HEK293 (cell line): ENCODE measurements around the gene CCDC38.

Experiments
- CTCF ChIA-PET: fragments of 350-600 bp; formaldehyde crosslinking; extraction: SDS; loops from one replicate; lab custom pipeline; 2021; ENCODE audit warnings: antibody characterized with exemption; lab: Yijun Ruan, JAX
- POLR2A ChIA-PET: fragments of 300-600 bp; formaldehyde crosslinking; extraction: SDS; loops from one replicate; lab custom pipeline; 2020; ENCODE audit warnings: antibody characterized with exemption, inconsistent platforms; lab: Yijun Ruan, JAX
- H3K27ac ChIP-seq: fragments of 200-500 bp; sonication (Bioruptor generic); 2 replicates; pipeline ENCODE4 v1.5.1; 2014; ENCODE audit warnings: low read depth, low read length, control low read depth, inconsistent platforms; ENCODE audit errors: extremely low read depth
- H3K36me3 ChIP-seq, 2 experiments: fragments of 200-500 bp in 1 of 2; sonication (Bioruptor generic) in 1 of 2; 1 replicate in 1 of 2; 2 replicates in 1 of 2; pipeline ENCODE4 v1.5.1; 2014 to 2017; ENCODE audit warnings: inconsistent platforms in 2 of 2, low read length in 2 of 2; ENCODE audit not compliant: control insufficient read depth in 2 of 2, insufficient read depth in 1 of 2
- H3K4me1 ChIP-seq: fragments of 200-500 bp; sonication (Bioruptor generic); 2 replicates; pipeline ENCODE4 v1.5.1; 2014; ENCODE audit warnings: mild to moderate bottlenecking, low read length, inconsistent platforms; ENCODE audit not compliant: control insufficient read depth, insufficient read depth
- H3K4me3 ChIP-seq: 2 replicates; pipeline ENCODE4 v1.5.1; 2011; ENCODE audit warnings: low read depth, mild to moderate bottlenecking, control low read depth, low read length, moderate library complexity
- H3K9me3 ChIP-seq: fragments of 200-500 bp; sonication (Bioruptor generic); 2 replicates; pipeline ENCODE4 v1.5.1; 2014; ENCODE audit warnings: low read depth, low read length, inconsistent platforms; ENCODE audit not compliant: control insufficient read depth, insufficient read depth
- KLF16 ChIP-seq: fragments of 450-650 bp; formaldehyde crosslinking; IDR thresholded peaks from 2 replicates; pipeline ENCODE4 v1.5.1; 2017; ENCODE audit warnings: missing biosample characterization, missing genetic modification characterization
- OSR2 ChIP-seq: fragments of 450-650 bp; formaldehyde crosslinking; IDR thresholded peaks from 2 replicates; pipeline ENCODE4 v1.5.1; 2016; ENCODE audit warnings: missing biosample characterization, missing genetic modification characterization
- SCRT2 ChIP-seq: fragments of 450-650 bp; formaldehyde crosslinking; IDR thresholded peaks from 2 replicates; pipeline ENCODE4 v1.5.1; 2016; ENCODE audit warnings: missing biosample characterization, missing genetic modification characterization
- SP7 ChIP-seq: fragments of 450-650 bp; formaldehyde crosslinking; IDR thresholded peaks from 2 replicates; pipeline ENCODE4 v1.5.1; 2016; ENCODE audit warnings: missing biosample characterization, missing genetic modification characterization
- ZBTB17 ChIP-seq: fragments of 450-650 bp; formaldehyde crosslinking; IDR thresholded peaks from 2 replicates; pipeline ENCODE4 v1.5.1; 2016; ENCODE audit warnings: missing biosample characterization, missing genetic modification characterization
- ZNF114 ChIP-seq: fragments of 450-650 bp; formaldehyde crosslinking; IDR thresholded peaks from 2 replicates; pipeline ENCODE4 v1.5.0; 2017; ENCODE audit warnings: missing biosample characterization, missing genetic modification characterization
- ZNF211 ChIP-seq: fragments of 450-650 bp; formaldehyde crosslinking; IDR thresholded peaks from 2 replicates; pipeline ENCODE4 v1.5.1; 2016; ENCODE audit warnings: low read depth, missing biosample characterization, missing genetic modification characterization
- ZNF24 ChIP-seq: fragments of 450-650 bp; formaldehyde crosslinking; IDR thresholded peaks from 2 replicates; pipeline ENCODE4 v1.5.1; 2016; ENCODE audit warnings: missing biosample characterization, missing genetic modification characterization
- ZNF37A ChIP-seq: fragments of 450-650 bp; IDR thresholded peaks from 2 replicates; pipeline ENCODE4 v1.5.1; 2018; ENCODE audit warnings: missing biosample characterization, missing genetic modification characterization
- ZNF521 ChIP-seq: fragments of 450-650 bp; formaldehyde crosslinking; IDR thresholded peaks from 2 replicates; pipeline ENCODE4 v1.5.1; 2017; ENCODE audit warnings: missing biosample characterization, mild to moderate bottlenecking, missing genetic modification characterization
- ZNF549 ChIP-seq: fragments of 450-650 bp; IDR thresholded peaks from 2 replicates; pipeline ENCODE4 v1.5.1; 2018; ENCODE audit warnings: missing biosample characterization, missing genetic modification characterization, mild to moderate bottlenecking, inconsistent platforms, moderate library complexity
- TF ChIP-seq, protein P1 (sequence below): fragments of 450-650 bp; formaldehyde crosslinking; IDR thresholded peaks from 2 replicates; pipeline ENCODE4 v1.5.1; 2016; ENCODE audit warnings: missing biosample characterization, missing genetic modification characterization, borderline replicate concordance
- TF ChIP-seq, protein P2 (sequence below): fragments of 450-650 bp; formaldehyde crosslinking; IDR thresholded peaks from 2 replicates; pipeline ENCODE4 v1.5.1; 2017; ENCODE audit warnings: missing biosample characterization, missing genetic modification characterization
- TF ChIP-seq, protein P3 (sequence below): fragments of 450-650 bp; formaldehyde crosslinking; conservative IDR thresholded peaks from 2 replicates; pipeline ENCODE4 v1.5.1; 2016; ENCODE audit warnings: low read depth, missing biosample characterization, missing genetic modification characterization

CCDC38 gene

DNA sequence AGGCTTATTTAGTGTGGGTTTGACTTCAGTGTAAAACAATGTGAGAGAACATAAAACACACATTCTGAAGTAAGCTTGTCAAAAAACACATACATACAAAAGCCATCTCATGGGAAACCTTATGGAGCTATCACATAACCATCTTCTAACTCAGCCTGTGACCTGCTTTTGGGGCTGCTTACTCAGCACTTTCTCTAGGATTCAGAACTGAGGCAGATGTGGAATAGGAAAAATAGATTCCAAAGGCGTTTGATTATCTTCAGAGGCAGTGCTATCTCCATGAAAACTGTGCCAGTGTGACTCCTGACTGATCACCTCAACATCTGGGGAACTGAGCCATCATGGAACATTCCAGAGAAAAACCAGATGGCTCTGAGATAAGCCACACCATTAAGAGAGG is 40.2 kb upstream of the CCDC38 start:
- ChIA-PET POLR2A (no interaction called here), CTCF (interaction anchor here (0.7 to 1.0 kb wide), 2 partner anchors 14 to 16 kb away, joined by 3 to 4 read pairs; partner anchors contain the start of gene HAL)
- Histone ChIP-seq H3K4me1 (no peaks in the 10 kb centered on the region), H3K9me3 (no peaks in the 10 kb centered on the region), H3K36me3 (no peaks in the 10 kb centered on the region), H3K27ac (no peak overlapping the region), H3K4me3 (no peak overlapping the region)
- TF ChIP-seq SP7 (tag by site-specific recombination) (no peak), OSR2 (tag by site-specific recombination) (no peak), ZNF24 (tag by site-specific recombination) (no peak), KLF16 (tag by site-specific recombination) (no peak), ZNF211 (tag by site-specific recombination) (no peak), ZNF114 (tag by site-specific recombination) (no peak), ZNF549 (no peak), ZNF37A (no peak), SCRT2 (tag by site-specific recombination) (no peak)
- TF ChIP-seq, protein P1, sequence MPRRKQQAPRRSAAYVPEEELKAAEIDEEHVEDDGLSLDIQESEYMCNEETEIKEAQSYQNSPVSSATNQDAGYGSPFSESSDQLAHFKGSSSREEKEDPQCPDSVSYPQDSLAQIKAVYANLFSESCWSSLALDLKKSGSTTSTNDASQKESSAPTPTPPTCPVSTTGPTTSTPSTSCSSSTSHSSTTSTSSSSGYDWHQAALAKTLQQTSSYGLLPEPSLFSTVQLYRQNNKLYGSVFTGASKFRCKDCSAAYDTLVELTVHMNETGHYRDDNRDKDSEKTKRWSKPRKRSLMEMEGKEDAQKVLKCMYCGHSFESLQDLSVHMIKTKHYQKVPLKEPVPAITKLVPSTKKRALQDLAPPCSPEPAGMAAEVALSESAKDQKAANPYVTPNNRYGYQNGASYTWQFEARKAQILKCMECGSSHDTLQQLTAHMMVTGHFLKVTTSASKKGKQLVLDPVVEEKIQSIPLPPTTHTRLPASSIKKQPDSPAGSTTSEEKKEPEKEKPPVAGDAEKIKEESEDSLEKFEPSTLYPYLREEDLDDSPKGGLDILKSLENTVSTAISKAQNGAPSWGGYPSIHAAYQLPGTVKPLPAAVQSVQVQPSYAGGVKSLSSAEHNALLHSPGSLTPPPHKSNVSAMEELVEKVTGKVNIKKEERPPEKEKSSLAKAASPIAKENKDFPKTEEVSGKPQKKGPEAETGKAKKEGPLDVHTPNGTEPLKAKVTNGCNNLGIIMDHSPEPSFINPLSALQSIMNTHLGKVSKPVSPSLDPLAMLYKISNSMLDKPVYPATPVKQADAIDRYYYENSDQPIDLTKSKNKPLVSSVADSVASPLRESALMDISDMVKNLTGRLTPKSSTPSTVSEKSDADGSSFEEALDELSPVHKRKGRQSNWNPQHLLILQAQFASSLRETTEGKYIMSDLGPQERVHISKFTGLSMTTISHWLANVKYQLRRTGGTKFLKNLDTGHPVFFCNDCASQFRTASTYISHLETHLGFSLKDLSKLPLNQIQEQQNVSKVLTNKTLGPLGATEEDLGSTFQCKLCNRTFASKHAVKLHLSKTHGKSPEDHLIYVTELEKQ (tag by site-specific recombination) = no peak
- TF ChIP-seq, protein P2, sequence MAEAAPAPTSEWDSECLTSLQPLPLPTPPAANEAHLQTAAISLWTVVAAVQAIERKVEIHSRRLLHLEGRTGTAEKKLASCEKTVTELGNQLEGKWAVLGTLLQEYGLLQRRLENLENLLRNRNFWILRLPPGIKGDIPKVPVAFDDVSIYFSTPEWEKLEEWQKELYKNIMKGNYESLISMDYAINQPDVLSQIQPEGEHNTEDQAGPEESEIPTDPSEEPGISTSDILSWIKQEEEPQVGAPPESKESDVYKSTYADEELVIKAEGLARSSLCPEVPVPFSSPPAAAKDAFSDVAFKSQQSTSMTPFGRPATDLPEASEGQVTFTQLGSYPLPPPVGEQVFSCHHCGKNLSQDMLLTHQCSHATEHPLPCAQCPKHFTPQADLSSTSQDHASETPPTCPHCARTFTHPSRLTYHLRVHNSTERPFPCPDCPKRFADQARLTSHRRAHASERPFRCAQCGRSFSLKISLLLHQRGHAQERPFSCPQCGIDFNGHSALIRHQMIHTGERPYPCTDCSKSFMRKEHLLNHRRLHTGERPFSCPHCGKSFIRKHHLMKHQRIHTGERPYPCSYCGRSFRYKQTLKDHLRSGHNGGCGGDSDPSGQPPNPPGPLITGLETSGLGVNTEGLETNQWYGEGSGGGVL = no peak
- TF ChIP-seq, protein P3, sequence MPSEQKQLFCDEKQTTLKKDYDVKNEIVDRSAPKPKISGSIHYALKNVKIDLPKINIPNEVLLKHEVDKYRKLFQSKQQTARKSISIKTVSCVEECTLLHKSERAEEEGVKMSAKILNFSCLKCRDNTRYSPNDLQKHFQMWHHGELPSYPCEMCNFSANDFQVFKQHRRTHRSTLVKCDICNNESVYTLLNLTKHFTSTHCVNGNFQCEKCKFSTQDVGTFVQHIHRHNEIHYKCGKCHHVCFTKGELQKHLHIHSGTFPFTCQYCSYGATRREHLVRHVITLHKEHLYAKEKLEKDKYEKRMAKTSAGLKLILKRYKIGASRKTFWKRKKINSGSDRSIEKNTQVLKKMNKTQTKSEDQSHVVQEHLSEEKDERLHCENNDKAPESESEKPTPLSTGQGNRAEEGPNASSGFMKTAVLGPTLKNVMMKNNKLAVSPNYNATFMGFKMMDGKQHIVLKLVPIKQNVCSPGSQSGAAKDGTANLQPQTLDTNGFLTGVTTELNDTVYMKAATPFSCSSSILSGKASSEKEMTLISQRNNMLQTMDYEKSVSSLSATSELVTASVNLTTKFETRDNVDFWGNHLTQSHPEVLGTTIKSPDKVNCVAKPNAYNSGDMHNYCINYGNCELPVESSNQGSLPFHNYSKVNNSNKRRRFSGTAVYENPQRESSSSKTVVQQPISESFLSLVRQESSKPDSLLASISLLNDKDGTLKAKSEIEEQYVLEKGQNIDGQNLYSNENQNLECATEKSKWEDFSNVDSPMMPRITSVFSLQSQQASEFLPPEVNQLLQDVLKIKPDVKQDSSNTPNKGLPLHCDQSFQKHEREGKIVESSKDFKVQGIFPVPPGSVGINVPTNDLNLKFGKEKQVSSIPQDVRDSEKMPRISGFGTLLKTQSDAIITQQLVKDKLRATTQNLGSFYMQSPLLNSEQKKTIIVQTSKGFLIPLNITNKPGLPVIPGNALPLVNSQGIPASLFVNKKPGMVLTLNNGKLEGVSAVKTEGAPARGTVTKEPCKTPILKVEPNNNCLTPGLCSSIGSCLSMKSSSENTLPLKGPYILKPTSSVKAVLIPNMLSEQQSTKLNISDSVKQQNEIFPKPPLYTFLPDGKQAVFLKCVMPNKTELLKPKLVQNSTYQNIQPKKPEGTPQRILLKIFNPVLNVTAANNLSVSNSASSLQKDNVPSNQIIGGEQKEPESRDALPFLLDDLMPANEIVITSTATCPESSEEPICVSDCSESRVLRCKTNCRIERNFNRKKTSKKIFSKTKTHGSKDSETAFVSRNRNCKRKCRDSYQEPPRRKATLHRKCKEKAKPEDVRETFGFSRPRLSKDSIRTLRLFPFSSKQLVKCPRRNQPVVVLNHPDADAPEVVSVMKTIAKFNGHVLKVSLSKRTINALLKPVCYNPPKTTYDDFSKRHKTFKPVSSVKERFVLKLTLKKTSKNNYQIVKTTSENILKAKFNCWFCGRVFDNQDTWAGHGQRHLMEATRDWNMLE (tag by site-specific recombination) = no peak

DNA sequence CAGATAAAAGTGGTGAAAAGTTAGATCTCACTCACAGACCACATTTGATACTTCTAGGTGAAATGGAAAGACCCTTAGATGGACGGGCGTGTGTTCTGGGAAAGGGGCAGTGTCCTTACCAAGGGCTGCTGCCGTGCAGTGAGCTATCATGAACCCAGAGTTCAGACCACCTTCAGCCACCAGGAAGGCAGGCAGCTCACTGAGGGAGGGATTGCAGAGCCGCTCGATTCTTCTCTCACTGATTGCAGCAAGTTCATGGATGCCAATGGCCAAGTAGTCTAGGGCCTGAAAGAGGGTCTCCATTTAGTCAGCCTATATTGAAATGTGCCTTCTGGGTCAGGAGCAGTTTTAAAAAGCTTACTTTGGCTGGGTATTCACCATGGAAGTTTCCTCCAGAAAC is 38.0 kb upstream of the CCDC38 start:
- no peak overlapping the region for H3K4me3 ChIP-seq
- no peak overlapping the region for H3K27ac ChIP-seq
- ChIA-PET CTCF (interaction anchor here (1.0 to 2.1 kb wide), 2 partner anchors 18 to 62 kb away, joined by 4 to 9 read pairs; no protein-coding TSS in a partner anchor), POLR2A (no interaction called here)
- no peaks in the 10 kb centered on the region for H3K9me3 ChIP-seq
- TF ChIP-seq ZBTB17 (tag by site-specific recombination) (0 out of 2 replicates have a peak, but pooled peaks have one; percentile 55), ZNF521 (tag by site-specific recombination) (no peak)
- no peaks in the 10 kb centered on the region for H3K36me3 ChIP-seq
- no peaks in the 10 kb centered on the region for H3K4me1 ChIP-seq
